Colonic mucosa (tissue), 4 donors: ENCODE data around the gene ARL4D. TPM values are rescaled to one million over a fixed set of nuclear protein-coding genes. Genes with fewer than 3 reads are reported as not detected.

Source experiments
- DNase-seq: peaks from one replicate; pipeline ENCODE4 v3.0.0-alpha.2; 2020
- H3K27ac ChIP-seq: fragments of 200-600 bp; one replicate; pipeline ENCODE4 v1.8.0; 2021
- H3K27me3 ChIP-seq: fragments of 200-600 bp; one replicate; pipeline ENCODE4 v1.8.0; 2021
- H3K36me3 ChIP-seq: fragments of 200-600 bp; one replicate; pipeline ENCODE4 v1.8.0; 2021
- H3K4me1 ChIP-seq: fragments of 200-600 bp; one replicate; pipeline ENCODE4 v1.8.0; 2021; ENCODE audit warnings: mild to moderate bottlenecking
- H3K4me3 ChIP-seq: fragments of 200-600 bp; one replicate; pipeline ENCODE4 v1.8.0; 2021
- H3K9ac ChIP-seq, 2 donors: one replicate each; pipeline ENCODE4 v1.7.0; 2013; ENCODE audit warnings: control low read depth in 2 of 2, low read depth in 2 of 2, low read length in 2 of 2
- H3K9me3 ChIP-seq: fragments of 200-600 bp; one replicate; pipeline ENCODE4 v1.8.0; 2021
- CTCF ChIP-seq: fragments of 200-600 bp; IDR thresholded peaks from one replicate; pipeline ENCODE4 v1.8.0; 2022; ENCODE audit warnings: antibody characterized with exemption, mild to moderate bottlenecking
- intact Hi-C: fragments of 100-400 bp; cut with DNase I; formaldehyde crosslinking; loops from one replicate; pipeline ENCODE4 v1.14.1; 2022
- total RNA-seq, 2 donors: library from RNA; stranded (reverse); fragmentation: NEBNext Ultra II Directional in 1 of 2; extraction: Animal tissue kit (Norgen Biotek cat#: 25700) in 1 of 2; gene quantifications; one replicate each; pipeline ENCODE4 v1.2.1, GENCODE V29; 2021
- donor health status: healthy.
- donor health status: DM: no; HTN: no; CAD: no.
- donor health status: DM: no; HTN: no; CAD: no.

Gene ARL4D
- total RNA-seq, 2 donors from 2014 or later, result 2.0 to 5.7 TPM

- no peak for DNase-seq
- Histone ChIP-seq H3K27me3 (no peaks in the 10 kb centered on the region), H3K9me3 (peaks cover 7% of the 10 kb centered on the region), H3K4me1 (no peaks in the 10 kb centered on the region), H3K9ac (no peak overlapping the region), H3K4me3 (no peak overlapping the region), H3K36me3 (no peaks in the 10 kb centered on the region), H3K27ac (no peak overlapping the region)
- no peak for TF ChIP-seq CTCF
- intact Hi-C loops, result no loop called here
Measured at GRCh38 chr17:43381204-43381603, 17.6 kb upstream of the ARL4D start.

DNA sequence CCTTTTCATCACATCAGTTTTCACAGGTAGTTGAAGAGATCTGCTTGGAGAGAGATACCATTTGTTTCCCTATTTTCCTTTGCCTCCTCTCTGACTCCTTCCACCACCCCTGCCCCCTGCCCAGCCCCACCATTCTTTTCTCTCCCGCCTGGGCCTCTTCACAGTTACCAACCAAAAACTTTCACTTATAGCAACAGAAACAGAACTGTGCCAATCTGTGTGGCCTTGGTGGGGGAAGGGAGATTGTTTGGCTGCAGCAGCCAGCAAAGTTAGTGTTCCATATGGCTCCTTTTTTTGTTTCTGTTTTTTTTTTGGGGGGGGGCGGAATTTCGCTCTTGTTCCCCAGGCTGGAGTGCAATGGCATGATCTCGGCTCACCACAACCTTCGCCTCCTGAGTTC is 17.2 kb upstream of the ARL4D start:
- H3K27ac ChIP-seq, result no peak overlapping the region
- no peak overlapping the region for H3K9ac ChIP-seq
- H3K27me3 ChIP-seq, result no peaks in the 10 kb centered on the region
- intact Hi-C loops, result no loop called here
- TF ChIP-seq CTCF, result no peak
- no peak for DNase-seq
- no peak overlapping the region for H3K4me3 ChIP-seq
- H3K9me3 ChIP-seq, result peaks cover 7% of the 10 kb centered on the region
- no peaks in the 10 kb centered on the region for H3K4me1 ChIP-seq
- no peaks in the 10 kb centered on the region for H3K36me3 ChIP-seq

- no peak overlapping the region for H3K4me3 ChIP-seq
- H3K4me1 ChIP-seq, result no peaks in the 10 kb centered on the region
- no peak for DNase-seq
- intact Hi-C loops, result no loop called here
- H3K27ac ChIP-seq, result no peak overlapping the region
- H3K36me3 ChIP-seq, result no peaks in the 10 kb centered on the region
- peaks cover 7% of the 10 kb centered on the region for H3K9me3 ChIP-seq
- no peaks in the 10 kb centered on the region for H3K27me3 ChIP-seq
- TF ChIP-seq CTCF, result no peak
- H3K9ac ChIP-seq, result no peak overlapping the region
Measured at GRCh38 chr17:43382776-43383175, 16.0 kb upstream of the ARL4D start.

GRCh38 chr17:43383372-43383771 is 15.4 kb upstream of the ARL4D start:
- DNase-seq, result no peak
- no peaks in the 10 kb centered on the region for H3K27me3 ChIP-seq
- TF ChIP-seq CTCF, result no peak
- no peak overlapping the region for H3K9ac ChIP-seq
- no peak overlapping the region for H3K27ac ChIP-seq
- no peak overlapping the region for H3K4me3 ChIP-seq
- H3K4me1 ChIP-seq, result no peaks in the 10 kb centered on the region
- H3K36me3 ChIP-seq, result no peaks in the 10 kb centered on the region
- intact Hi-C loops, result no loop called here
- peaks cover 7% of the 10 kb centered on the region for H3K9me3 ChIP-seq

DNA sequence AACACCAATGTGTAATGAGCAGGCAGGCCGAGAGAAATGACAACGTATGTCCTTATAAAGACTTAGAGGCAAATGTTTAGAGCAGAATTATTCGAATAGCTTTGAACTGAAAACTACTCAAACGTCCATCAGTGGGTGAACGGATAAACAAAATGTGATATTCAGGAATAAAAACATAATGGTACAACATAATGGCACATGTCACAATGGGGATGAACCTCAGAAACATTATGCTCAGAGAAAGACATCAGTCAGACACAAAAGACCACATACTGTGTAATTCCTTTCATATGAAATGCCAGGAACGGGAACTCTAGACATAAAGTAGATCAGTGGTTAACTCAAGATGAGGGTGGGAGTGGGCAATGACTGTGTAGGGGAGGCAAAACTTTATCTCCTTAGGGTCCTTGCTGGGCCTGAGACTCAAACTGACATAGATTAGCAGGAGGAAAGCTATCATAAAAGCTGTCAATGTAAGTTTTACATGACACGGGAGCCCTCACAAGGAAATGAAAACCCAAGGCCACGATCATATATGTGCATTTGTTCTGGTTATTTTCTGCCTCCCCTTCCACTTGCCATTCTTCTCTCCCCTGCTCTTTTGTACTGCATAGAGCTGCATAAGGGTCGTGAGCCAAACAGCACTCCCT is 14.8 kb upstream of the ARL4D start:
- intact Hi-C loops, result no loop called here
- no peak overlapping the region for H3K27ac ChIP-seq

More for the DNA sequence above, 14.8 kb upstream of the ARL4D start:
- H3K4me1 ChIP-seq, result no peaks in the 10 kb centered on the region
- H3K27me3 ChIP-seq, result no peaks in the 10 kb centered on the region
- DNase-seq, result no peak
- TF ChIP-seq CTCF, result no peak
- H3K9ac ChIP-seq, result no peak overlapping the region
- H3K36me3 ChIP-seq, result no peaks in the 10 kb centered on the region
- peaks cover 7% of the 10 kb centered on the region for H3K9me3 ChIP-seq
- H3K4me3 ChIP-seq, result no peak overlapping the region
